ENCODE data around the gene KRTAP10-1.
"Not testable (repeated sequence)": the region's sequence is repeated elsewhere in the genome, so short reads cannot be mapped to it uniquely, and the experiment has no call there.

The KRTAP10-1 gene

DNA sequence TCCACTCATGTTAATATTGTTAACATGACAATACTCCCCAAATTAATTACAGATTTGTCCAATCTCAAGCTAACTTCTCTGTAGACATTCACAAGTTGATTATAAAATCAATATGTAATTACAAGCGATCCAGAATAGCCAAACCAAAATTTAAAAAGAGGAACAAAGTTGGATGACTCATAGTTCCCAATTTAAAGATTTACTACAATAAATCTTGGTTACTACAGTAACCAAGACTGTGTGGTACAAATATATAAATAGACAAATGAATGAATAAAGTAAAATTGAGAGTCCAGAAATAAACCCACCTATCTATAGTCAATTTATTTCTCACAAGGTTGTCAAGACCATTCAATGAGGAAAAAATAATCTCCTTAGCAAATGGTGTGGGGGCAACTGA, 26.4 kb upstream of the KRTAP10-1 start:
- no peak overlapping the region for H3K4me3 ChIP-seq
- H3K9ac ChIP-seq (ENCODE audit: insufficient read length): no peak overlapping the region
- DNase-seq (ENCODE audit: low read depth, low spot score): no peak
- no peak overlapping the region for H3K27ac ChIP-seq
- peaks cover 8% of the 10 kb centered on the region; the same call in 1 of the 2 replicates for H3K9me3 ChIP-seq (ENCODE audit: low read depth, low read length)
- TF ChIP-seq POLR2AphosphoS5 (IDR thresholded peaks at IDR 0.05; ENCODE audit: borderline replicate concordance, low read depth, low read length) (no peak), FOXP2 (optimal IDR thresholded peaks at IDR 0.05; ENCODE audit: control extremely low read depth, extremely low read length, insufficient read depth) (no peak), EZH2 (IDR thresholded peaks at IDR 0.05) (no peak)
- peaks cover 37% of the 10 kb centered on the region for H3K36me3 ChIP-seq (ENCODE audit: insufficient read depth, low read length)

- Histone ChIP-seq H3K27ac (no peak overlapping the region), H3K9me3 (ENCODE audit: low read depth, low read length) (peaks cover 8% of the 10 kb centered on the region; the same call in 1 of the 2 replicates), H3K4me3 (no peak overlapping the region), H3K36me3 (ENCODE audit: insufficient read depth, low read length) (peaks cover 37% of the 10 kb centered on the region), H3K9ac (ENCODE audit: insufficient read length) (no peak overlapping the region)
- DNase-seq (ENCODE audit: low read depth, low spot score): no peak
- TF ChIP-seq POLR2AphosphoS5 (IDR thresholded peaks at IDR 0.05; ENCODE audit: borderline replicate concordance, low read depth, low read length) (no peak), FOXP2 (optimal IDR thresholded peaks at IDR 0.05; ENCODE audit: control extremely low read depth, extremely low read length, insufficient read depth) (no peak), EZH2 (IDR thresholded peaks at IDR 0.05) (no peak)
These were observed 25.0 kb upstream of the KRTAP10-1 start for GRCh38 chr21:44564886-44565598.

DNA sequence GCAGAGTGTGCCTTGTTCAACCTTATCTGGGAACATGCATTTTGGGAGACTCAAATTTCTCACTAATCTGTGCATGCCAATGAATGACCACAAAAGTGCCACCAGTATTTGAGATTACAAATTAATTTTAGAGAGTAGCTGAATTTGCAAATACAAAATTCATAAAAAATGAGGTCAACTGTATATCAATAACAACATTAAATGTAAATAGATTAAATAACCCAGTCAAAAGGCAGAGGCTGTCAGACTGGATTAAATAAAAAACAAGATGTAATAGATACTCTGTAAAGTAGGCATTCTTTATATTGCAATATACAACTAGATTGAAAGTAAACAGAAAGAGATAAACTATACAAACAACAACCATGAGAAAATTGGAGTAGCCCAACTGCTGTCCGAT, 24.1 kb upstream of the KRTAP10-1 start:
- no peak for TF ChIP-seq POLR2AphosphoS5 (IDR thresholded peaks at IDR 0.05; ENCODE audit: borderline replicate concordance, low read depth, low read length)
- no peak for TF ChIP-seq EZH2 (IDR thresholded peaks at IDR 0.05)
- no peak for TF ChIP-seq FOXP2 (optimal IDR thresholded peaks at IDR 0.05; ENCODE audit: control extremely low read depth, extremely low read length, insufficient read depth)
- no peak overlapping the region for H3K9ac ChIP-seq (ENCODE audit: insufficient read length)
- H3K27ac ChIP-seq: no peak overlapping the region
- H3K4me3 ChIP-seq: no peak overlapping the region
- H3K36me3 ChIP-seq (ENCODE audit: insufficient read depth, low read length): peaks cover 37% of the 10 kb centered on the region
- DNase-seq (ENCODE audit: low read depth, low spot score): no peak
- peaks cover 8% of the 10 kb centered on the region; the same call in 1 of the 2 replicates for H3K9me3 ChIP-seq (ENCODE audit: low read depth, low read length)

DNA sequence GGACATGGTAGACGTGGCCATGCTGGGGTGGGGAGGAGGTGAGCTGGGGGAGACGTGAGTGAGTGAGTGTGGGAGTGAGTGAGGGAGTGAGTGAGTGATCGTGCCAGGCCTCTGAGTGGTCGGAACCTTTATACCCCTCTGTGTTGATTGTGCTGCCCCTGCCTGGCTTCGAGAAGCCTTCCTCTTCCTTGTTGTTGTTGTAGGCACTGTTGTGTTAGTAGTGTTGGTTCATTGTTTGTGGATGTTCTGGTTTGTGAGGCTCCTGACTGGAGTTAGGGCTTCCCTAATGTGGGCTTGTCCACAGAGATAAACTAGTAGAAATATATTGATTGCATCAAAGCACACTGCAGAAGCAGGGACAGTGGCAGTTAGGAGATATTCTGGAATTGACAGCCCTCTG, 18.7 kb upstream of the KRTAP10-1 start, which contains the start of gene KRTAP10-3:
Gene KRTAP10-3, minus strand, starts transcription at position 101 of the 400 bp plus-strand sequence. Its CDS starts 80 bp downstream, at position 21.
- TF ChIP-seq EZH2 (IDR thresholded peaks at IDR 0.05) (no peak), POLR2AphosphoS5 (IDR thresholded peaks at IDR 0.05; ENCODE audit: borderline replicate concordance, low read depth, low read length) (no peak), FOXP2 (optimal IDR thresholded peaks at IDR 0.05; ENCODE audit: control extremely low read depth, extremely low read length, insufficient read depth) (no peak)
- H3K9ac ChIP-seq (ENCODE audit: insufficient read length): no peak within 1 kb of the TSS
- no peak for DNase-seq (ENCODE audit: low read depth, low spot score)
- peaks cover 9% of the 10 kb centered on the region for H3K36me3 ChIP-seq (ENCODE audit: insufficient read depth, low read length)
- no peak within 1 kb of the TSS for H3K27ac ChIP-seq
- peaks cover 3% of the 10 kb centered on the region; the same call in 1 of the 2 replicates for H3K9me3 ChIP-seq (ENCODE audit: low read depth, low read length)
- H3K4me3 ChIP-seq: no peak within 1 kb of the TSS

- not testable (repeated sequence) for H3K9me3 ChIP-seq (ENCODE audit: low read depth, low read length); DNase-seq (ENCODE audit: low read depth, low spot score)
These were observed 18.3 kb upstream of the KRTAP10-1 start for GRCh38 chr21:44558329-44558675.

GRCh38 chr21:44557491-44558328, 17.7 kb upstream of the KRTAP10-1 start:
- no peak overlapping the region for H3K9ac ChIP-seq (ENCODE audit: insufficient read length)
- H3K27ac ChIP-seq: no peak overlapping the region
- H3K9me3 ChIP-seq (ENCODE audit: low read depth, low read length): peaks cover 2% of the 10 kb centered on the region; the same call in 1 of the 2 replicates
- DNase-seq (ENCODE audit: low read depth, low spot score): no peak
- H3K4me3 ChIP-seq: no peak overlapping the region
- 0 out of 2 replicates have a peak, but pooled peaks cover 2% of the 10 kb centered on the region for H3K36me3 ChIP-seq (ENCODE audit: insufficient read depth, low read length)
- TF ChIP-seq EZH2 (IDR thresholded peaks at IDR 0.05) (no peak), FOXP2 (optimal IDR thresholded peaks at IDR 0.05; ENCODE audit: control extremely low read depth, extremely low read length, insufficient read depth) (no peak)

More at GRCh38 chr21:44558329-44558675, 18.3 kb upstream of the KRTAP10-1 start:
- H3K9ac ChIP-seq (ENCODE audit: insufficient read length); H3K36me3 ChIP-seq (ENCODE audit: insufficient read depth, low read length); H3K27ac ChIP-seq; H3K4me3 ChIP-seq: not testable (repeated sequence)

- no peak overlapping the region for H3K27ac ChIP-seq
- TF ChIP-seq EZH2 (IDR thresholded peaks at IDR 0.05): no peak
- no peak for TF ChIP-seq POLR2AphosphoS5 (IDR thresholded peaks at IDR 0.05; ENCODE audit: borderline replicate concordance, low read depth, low read length)
- TF ChIP-seq FOXP2 (optimal IDR thresholded peaks at IDR 0.05; ENCODE audit: control extremely low read depth, extremely low read length, insufficient read depth): no peak
- no peaks in the 10 kb centered on the region for H3K36me3 ChIP-seq (ENCODE audit: insufficient read depth, low read length)
- H3K4me3 ChIP-seq: no peak overlapping the region
- no peaks in the 10 kb centered on the region for H3K9me3 ChIP-seq (ENCODE audit: low read depth, low read length)
- no peak overlapping the region for H3K9ac ChIP-seq (ENCODE audit: insufficient read length)
- no peak for DNase-seq (ENCODE audit: low read depth, low spot score)
These were observed 16.9 kb upstream of the KRTAP10-1 start for GRCh38 chr21:44556879-44557278.

DNA sequence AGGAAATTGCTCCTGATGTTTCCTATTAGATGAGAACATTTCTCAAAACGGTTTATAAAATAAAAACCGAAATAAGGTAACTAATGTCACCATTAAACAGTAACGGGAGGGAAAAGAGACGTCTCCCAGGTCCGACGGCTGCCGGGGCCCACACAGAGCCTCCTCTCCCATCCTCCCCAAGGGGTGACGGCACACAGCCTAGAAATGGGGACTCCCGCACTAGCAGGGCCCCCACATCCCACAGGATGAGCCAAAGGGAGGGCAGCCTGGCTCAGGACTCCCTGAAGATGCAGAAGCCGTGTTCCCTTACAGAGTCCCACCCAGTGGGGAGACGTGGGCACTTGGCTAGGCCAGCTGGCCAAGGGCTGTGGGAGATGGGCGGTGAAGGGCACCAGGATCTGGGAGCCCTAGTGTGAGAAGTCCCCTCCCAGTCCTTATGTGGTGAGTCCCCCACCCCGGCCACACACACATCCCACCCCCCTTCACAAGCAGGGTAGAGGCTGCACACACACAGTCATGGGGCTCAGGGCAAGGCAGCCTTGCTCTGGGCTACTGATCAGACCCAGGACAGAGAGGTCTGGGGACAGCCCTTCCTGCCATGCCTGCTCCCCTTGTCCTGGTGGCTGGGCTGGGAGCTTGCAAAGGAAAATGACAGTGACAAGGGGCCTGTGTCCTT, 15.3 kb upstream of the KRTAP10-1 start:
- no peak for DNase-seq (ENCODE audit: low read depth, low spot score)
- Histone ChIP-seq H3K27ac (no peak overlapping the region), H3K9ac (ENCODE audit: insufficient read length) (no peak overlapping the region), H3K4me3 (no peak overlapping the region), H3K9me3 (ENCODE audit: low read depth, low read length) (no peaks in the 10 kb centered on the region), H3K36me3 (ENCODE audit: insufficient read depth, low read length) (no peaks in the 10 kb centered on the region)
- TF ChIP-seq POLR2AphosphoS5 (IDR thresholded peaks at IDR 0.05; ENCODE audit: borderline replicate concordance, low read depth, low read length): no peak
- no peak for TF ChIP-seq FOXP2 (optimal IDR thresholded peaks at IDR 0.05; ENCODE audit: control extremely low read depth, extremely low read length, insufficient read depth)
- TF ChIP-seq EZH2 (IDR thresholded peaks at IDR 0.05): no peak
